ENCODE results near the gene APOBEC3A. TPM values are rescaled to one million over a fixed set of nuclear protein-coding genes. Genes with fewer than 3 reads are reported as not detected.

The APOBEC3A gene
- total RNA-seq, 1 experiment from 2014 or later, result not detected

GRCh38 chr22:38950527-38951295 is 6.7 kb upstream of the APOBEC3A start:
- Histone ChIP-seq H3K79me2 (ENCODE audit: low read depth) (no peaks in the 10 kb centered on the region), H3K9me2 (ENCODE audit: insufficient read depth) (no peaks in the 10 kb centered on the region), H3K4me2 (no peak overlapping the region), H3K4me1 (replicated peaks; ENCODE audit: insufficient read depth) (peaks cover 29% of the 10 kb centered on the region), H4K20me1 (ENCODE audit: insufficient read depth) (no peaks in the 10 kb centered on the region), H2AFZ (no peak overlapping the region), H3K36me3 (ENCODE audit: low read depth) (no peaks in the 10 kb centered on the region), H3K4me3 (no peak overlapping the region), H3K27ac (no peak overlapping the region), H3K9me3 (ENCODE audit: insufficient read depth, low read depth) (no peaks in the 10 kb centered on the region), H3K27me3 (ENCODE audit: insufficient read depth, low read depth) (no peaks in the 10 kb centered on the region), H3F3A (ENCODE audit: insufficient read depth, low read depth) (peaks cover 6% of the 10 kb centered on the region; the same call in 1 of the 2 replicates)
- TF ChIP-seq EZH2 (IDR thresholded peaks at IDR 0.05; ENCODE audit: low read depth) (no peak), CTCF (conservative IDR thresholded peaks at IDR 0.05) (no peak)
- POLR2A ChIA-PET (ENCODE audit: unreplicated experiment), result no interaction called here
- intact Hi-C loops (cut with micrococcal nuclease; ENCODE audit: unreplicated experiment), result no loop called here
- no peak for DNase-seq
- BruUV-seq (replicated peaks), result no TSS peak
- CTCF ChIA-PET, result no interaction called here

- ChIA-PET POLR2A (ENCODE audit: unreplicated experiment) (no interaction called here), CTCF (interaction anchor here (0.5 to 0.6 kb wide), 2 partner anchors 35 to 105 kb away, joined by 4 read pairs; no protein-coding TSS in a partner anchor)
- Histone ChIP-seq H3K36me3 (ENCODE audit: low read depth) (no peaks in the 10 kb centered on the region), H4K20me1 (ENCODE audit: insufficient read depth) (no peaks in the 10 kb centered on the region), H3K4me1 (replicated peaks; ENCODE audit: insufficient read depth) (peaks cover 20% of the 10 kb centered on the region), H3K4me3 (no peak overlapping the region), H3F3A (ENCODE audit: insufficient read depth, low read depth) (0 out of 2 replicates have a peak, but pooled peaks cover 6% of the 10 kb centered on the region), H3K4me2 (no peak overlapping the region), H2AFZ (no peak overlapping the region), H3K9me3 (ENCODE audit: insufficient read depth, low read depth) (no peaks in the 10 kb centered on the region), H3K27ac (no peak overlapping the region), H3K27me3 (ENCODE audit: insufficient read depth, low read depth) (no peaks in the 10 kb centered on the region), H3K79me2 (ENCODE audit: low read depth) (no peaks in the 10 kb centered on the region), H3K9me2 (ENCODE audit: insufficient read depth) (no peaks in the 10 kb centered on the region)
- intact Hi-C loops (cut with micrococcal nuclease; ENCODE audit: unreplicated experiment), result no loop called here
- TF ChIP-seq EZH2 (IDR thresholded peaks at IDR 0.05; ENCODE audit: low read depth), result no peak
- TF ChIP-seq CTCF (conservative IDR thresholded peaks at IDR 0.05), result no peak
- no peak for DNase-seq
- BruUV-seq (replicated peaks), result no TSS peak
Measured at GRCh38 chr22:38951734-38952133, 5.7 kb upstream of the APOBEC3A start.

GRCh38 chr22:38952281-38952993 is 5.0 kb upstream of the APOBEC3A start:
- 0 out of 2 replicates have a peak, but pooled peaks cover 6% of the 10 kb centered on the region for H3F3A ChIP-seq (ENCODE audit: insufficient read depth, low read depth)
- H3K4me2 ChIP-seq, result no peak overlapping the region
- H3K4me3 ChIP-seq, result no peak overlapping the region
- TF ChIP-seq EZH2 (IDR thresholded peaks at IDR 0.05; ENCODE audit: low read depth) (no peak), CTCF (conservative IDR thresholded peaks at IDR 0.05) (no peak)
- intact Hi-C loops (cut with micrococcal nuclease; ENCODE audit: unreplicated experiment), result no loop called here
- H3K9me2 ChIP-seq (ENCODE audit: insufficient read depth), result no peaks in the 10 kb centered on the region
- no peaks in the 10 kb centered on the region for H3K9me3 ChIP-seq (ENCODE audit: insufficient read depth, low read depth)
- ChIA-PET POLR2A (ENCODE audit: unreplicated experiment) (no interaction called here), CTCF (no interaction called here)
- H3K27me3 ChIP-seq (ENCODE audit: insufficient read depth, low read depth), result no peaks in the 10 kb centered on the region
- peaks cover 24% of the 10 kb centered on the region for H3K4me1 ChIP-seq (replicated peaks; ENCODE audit: insufficient read depth)
- no peak overlapping the region for H3K27ac ChIP-seq
- no peaks in the 10 kb centered on the region for H4K20me1 ChIP-seq (ENCODE audit: insufficient read depth)
- no TSS peak for BruUV-seq (replicated peaks)
- no peaks in the 10 kb centered on the region for H3K79me2 ChIP-seq (ENCODE audit: low read depth)
- H3K36me3 ChIP-seq (ENCODE audit: low read depth), result no peaks in the 10 kb centered on the region
- no peak for DNase-seq
- no peak overlapping the region for H2AFZ ChIP-seq

Measured in PC-9 (cell line).